GM23338 (cell line): Measurements from ENCODE around the gene AFAP1. TPM values are rescaled to one million over a fixed set of nuclear protein-coding genes. Genes with fewer than 3 reads are reported as not detected.

ENCODE experiments used
- ATAC-seq: fragments of 200-7000 bp; cut with Tn5 transposase; 3 replicates; pipeline ENCODE4 v1.9.1; 2020
- DNase-seq: peaks from one replicate; pipeline ENCODE4 v3.0.0-alpha.2; 2015; ENCODE audit warnings: low spot score
- H2AFZ ChIP-seq: fragments of 200-600 bp; sonication (generic); 2 replicates; pipeline ENCODE4 v1.8.0; 2016; ENCODE audit warnings: antibody characterized with exemption, mild to moderate bottlenecking, moderate library complexity
- H3F3A ChIP-seq: fragments of 200-600 bp; sonication (generic); replicated peaks from 2 replicates; pipeline ENCODE4 v1.8.0; 2017; ENCODE audit warnings: antibody characterized with exemption, mixed run types, low read depth
- H3K27ac ChIP-seq: fragments of 200-600 bp; sonication (generic); 2 replicates; pipeline ENCODE4 v1.6.1; 2016; ENCODE audit warnings: low read depth
- H3K27me3 ChIP-seq: fragments of 200-600 bp; sonication (generic); 2 replicates; pipeline ENCODE4 v1.8.0; 2016; ENCODE audit warnings: mild to moderate bottlenecking, mixed run types, moderate library complexity; ENCODE audit not compliant: insufficient read depth
- H3K36me3 ChIP-seq: fragments of 200-600 bp; sonication (generic); 2 replicates; pipeline ENCODE4 v1.8.0; 2016; ENCODE audit warnings: mild to moderate bottlenecking; ENCODE audit not compliant: insufficient read depth
- H3K4me1 ChIP-seq: fragments of 200-600 bp; sonication (generic); 2 replicates; pipeline ENCODE4 v1.8.0; 2016; ENCODE audit warnings: mild to moderate bottlenecking, moderate library complexity; ENCODE audit not compliant: insufficient read depth
- H3K4me2 ChIP-seq: fragments of 200-600 bp; sonication (generic); 2 replicates; pipeline ENCODE4 v1.7.1; 2017; ENCODE audit warnings: mixed run types
- H3K4me3 ChIP-seq: fragments of 200-600 bp; sonication (generic); 2 replicates; pipeline ENCODE4 v1.6.1; 2016; ENCODE audit warnings: mixed run types
- H3K79me2 ChIP-seq: fragments of 200-600 bp; sonication (generic); replicated peaks from 2 replicates; pipeline ENCODE4 v1.8.0; 2017; ENCODE audit warnings: mild to moderate bottlenecking; ENCODE audit not compliant: insufficient read depth
- H3K9me2 ChIP-seq: fragments of 200-600 bp; sonication (generic); 2 replicates; pipeline ENCODE4 v1.8.0; 2017; ENCODE audit not compliant: insufficient read depth
- H4K20me1 ChIP-seq: fragments of 200-600 bp; sonication (generic); replicated peaks from 2 replicates; pipeline ENCODE4 v1.8.0; 2017; ENCODE audit warnings: mild to moderate bottlenecking; ENCODE audit not compliant: insufficient read depth
- H3K27ac Mint-ChIP-seq: 2 replicates; pipeline ENCODE4 v1.8.0; 2020; ENCODE audit warnings: inconsistent platforms, mild to moderate bottlenecking, moderate library complexity, mixed read lengths
- H3K27me3 Mint-ChIP-seq: 3 replicates; pipeline ENCODE4 v1.8.0; 2022; ENCODE audit warnings: low read depth, mild to moderate bottlenecking, moderate library complexity, mixed read lengths, inconsistent platforms; ENCODE audit not compliant: insufficient read depth, poor library complexity
- H3K36me3 Mint-ChIP-seq: 3 replicates; pipeline ENCODE4 v1.8.0; 2021; ENCODE audit warnings: low read depth, mild to moderate bottlenecking, inconsistent platforms, moderate library complexity, mixed read lengths
- H3K4me1 Mint-ChIP-seq: 3 replicates; pipeline ENCODE4 v1.8.0; 2020; ENCODE audit warnings: mild to moderate bottlenecking, inconsistent platforms, mixed read lengths
- H3K4me3 Mint-ChIP-seq: 3 replicates; pipeline ENCODE4 v1.8.0; 2021; ENCODE audit warnings: moderate library complexity, mild to moderate bottlenecking, inconsistent platforms, mixed read lengths
- H3K9me3 Mint-ChIP-seq: 3 replicates; pipeline ENCODE4 v1.8.0; 2020; ENCODE audit warnings: moderate library complexity, mild to moderate bottlenecking, inconsistent platforms, mixed read lengths
- CREB1 ChIP-seq: fragments of 250-450 bp; sonication (Bioruptor Pico); IDR thresholded peaks from 2 replicates; pipeline ENCODE4 v1.5.0; 2020; ENCODE audit warnings: low read depth, mild to moderate bottlenecking, moderate library complexity
- JUNB ChIP-seq: IDR thresholded peaks from one replicate; pipeline ENCODE4 v1.6.1; 2016; ENCODE audit warnings: antibody characterized with exemption; ENCODE audit not compliant: unreplicated experiment
- NANOG ChIP-seq: IDR thresholded peaks from 2 replicates; pipeline ENCODE4 v1.6.1; 2016; ENCODE audit warnings: antibody characterized with exemption, borderline replicate concordance
- POLR2AphosphoS5 ChIP-seq: IDR thresholded peaks from 2 replicates; pipeline ENCODE4 v1.6.1; 2016; ENCODE audit warnings: antibody characterized with exemption, low read depth
- polyA plus RNA-seq: library from polyadenylated mRNA; unstranded; fragments of >200 nt; fragmentation: Nextera tagmentation; extraction: Ambion mirVana; gene quantifications from 2 replicates; pipeline ENCODE4 v1.2.1, GENCODE V29; 2016
- total RNA-seq: library from RNA; depleted of rRNA; stranded (reverse); fragments of >200 nt; shearing (Covaris generic); gene quantifications from 2 replicates; pipeline ENCODE4 v1.2.3, GENCODE V29; 2014
- TF ChIP-seq, protein P1 (sequence below): IDR thresholded peaks from one replicate; pipeline ENCODE4 v1.6.1; 2018; ENCODE audit warnings: antibody characterized with exemption; ENCODE audit not compliant: unreplicated experiment
- TF ChIP-seq, protein P2 (sequence below), 2 experiments: fragments of 200-600 bp in 1 of 2; sonication (generic) in 1 of 2; conservative IDR thresholded peaks; 2 replicates each; pipeline versions ENCODE4 v1.5.1 to v1.6.1; 2016 to 2017; ENCODE audit warnings: antibody characterized with exemption in 2 of 2, low read depth in 2 of 2, mild to moderate bottlenecking in 2 of 2, moderate library complexity in 1 of 2
- TF ChIP-seq, protein P3 (sequence below): IDR thresholded peaks from 2 replicates; pipeline ENCODE4 v1.6.1; 2016; ENCODE audit warnings: antibody characterized with exemption

The AFAP1 gene
- total and polyA plus RNA-seq, 2 experiments from 2014 or later = 6.5 to 21.5 TPM

DNA sequence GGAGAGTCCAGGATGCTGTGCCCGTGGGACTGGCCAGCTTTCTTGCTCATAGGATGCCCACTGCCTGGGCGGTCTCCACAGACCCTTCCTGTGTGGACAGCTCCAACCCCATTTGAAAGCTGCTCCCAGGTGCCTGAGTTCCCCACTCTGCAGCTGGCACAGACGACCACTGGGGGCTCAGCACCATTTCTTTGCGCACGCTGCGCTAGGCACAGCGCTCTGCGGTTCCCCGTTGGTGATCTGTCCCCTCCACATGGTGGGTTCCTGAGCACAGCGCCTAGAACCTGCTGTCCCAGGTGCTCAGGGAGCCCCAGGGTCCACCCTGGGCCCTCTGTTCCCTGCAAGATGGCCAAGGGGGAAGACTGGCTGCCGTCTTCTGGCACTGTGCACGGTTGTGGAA, 45.4 kb upstream of the AFAP1 start:
- DNase-seq (no peak), ATAC-seq (peak; percentile 23)
- Histone ChIP-seq H3F3A (peaks cover 2% of the 10 kb centered on the region; the same call in 1 of the 2 replicates), H3K4me2 (no peak overlapping the region), H3K4me3 (no peak overlapping the region), H3K27me3 (no peaks in the 10 kb centered on the region), H3K4me1 (peaks cover 11% of the 10 kb centered on the region), H2AFZ (no peak overlapping the region), H3K9me2 (no peaks in the 10 kb centered on the region), H3K27ac (no peak overlapping the region), H3K36me3 (no peaks in the 10 kb centered on the region), H4K20me1 (no peaks in the 10 kb centered on the region), H3K79me2 (no peaks in the 10 kb centered on the region)
- H3K27ac Mint-ChIP-seq = no peak overlapping the region
- peaks cover 9% of the 10 kb centered on the region for H3K27me3 Mint-ChIP-seq
- H3K9me3 Mint-ChIP-seq = peaks cover 7% of the 10 kb centered on the region; the same call in 2 of the 3 replicates
- TF ChIP-seq, protein P1, sequence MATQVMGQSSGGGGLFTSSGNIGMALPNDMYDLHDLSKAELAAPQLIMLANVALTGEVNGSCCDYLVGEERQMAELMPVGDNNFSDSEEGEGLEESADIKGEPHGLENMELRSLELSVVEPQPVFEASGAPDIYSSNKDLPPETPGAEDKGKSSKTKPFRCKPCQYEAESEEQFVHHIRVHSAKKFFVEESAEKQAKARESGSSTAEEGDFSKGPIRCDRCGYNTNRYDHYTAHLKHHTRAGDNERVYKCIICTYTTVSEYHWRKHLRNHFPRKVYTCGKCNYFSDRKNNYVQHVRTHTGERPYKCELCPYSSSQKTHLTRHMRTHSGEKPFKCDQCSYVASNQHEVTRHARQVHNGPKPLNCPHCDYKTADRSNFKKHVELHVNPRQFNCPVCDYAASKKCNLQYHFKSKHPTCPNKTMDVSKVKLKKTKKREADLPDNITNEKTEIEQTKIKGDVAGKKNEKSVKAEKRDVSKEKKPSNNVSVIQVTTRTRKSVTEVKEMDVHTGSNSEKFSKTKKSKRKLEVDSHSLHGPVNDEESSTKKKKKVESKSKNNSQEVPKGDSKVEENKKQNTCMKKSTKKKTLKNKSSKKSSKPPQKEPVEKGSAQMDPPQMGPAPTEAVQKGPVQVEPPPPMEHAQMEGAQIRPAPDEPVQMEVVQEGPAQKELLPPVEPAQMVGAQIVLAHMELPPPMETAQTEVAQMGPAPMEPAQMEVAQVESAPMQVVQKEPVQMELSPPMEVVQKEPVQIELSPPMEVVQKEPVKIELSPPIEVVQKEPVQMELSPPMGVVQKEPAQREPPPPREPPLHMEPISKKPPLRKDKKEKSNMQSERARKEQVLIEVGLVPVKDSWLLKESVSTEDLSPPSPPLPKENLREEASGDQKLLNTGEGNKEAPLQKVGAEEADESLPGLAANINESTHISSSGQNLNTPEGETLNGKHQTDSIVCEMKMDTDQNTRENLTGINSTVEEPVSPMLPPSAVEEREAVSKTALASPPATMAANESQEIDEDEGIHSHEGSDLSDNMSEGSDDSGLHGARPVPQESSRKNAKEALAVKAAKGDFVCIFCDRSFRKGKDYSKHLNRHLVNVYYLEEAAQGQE = no peak
- no peak overlapping the region for H3K4me3 Mint-ChIP-seq
- H3K4me1 Mint-ChIP-seq = peaks cover 15% of the 10 kb centered on the region
- peaks cover 5% of the 10 kb centered on the region for H3K36me3 Mint-ChIP-seq

DNA sequence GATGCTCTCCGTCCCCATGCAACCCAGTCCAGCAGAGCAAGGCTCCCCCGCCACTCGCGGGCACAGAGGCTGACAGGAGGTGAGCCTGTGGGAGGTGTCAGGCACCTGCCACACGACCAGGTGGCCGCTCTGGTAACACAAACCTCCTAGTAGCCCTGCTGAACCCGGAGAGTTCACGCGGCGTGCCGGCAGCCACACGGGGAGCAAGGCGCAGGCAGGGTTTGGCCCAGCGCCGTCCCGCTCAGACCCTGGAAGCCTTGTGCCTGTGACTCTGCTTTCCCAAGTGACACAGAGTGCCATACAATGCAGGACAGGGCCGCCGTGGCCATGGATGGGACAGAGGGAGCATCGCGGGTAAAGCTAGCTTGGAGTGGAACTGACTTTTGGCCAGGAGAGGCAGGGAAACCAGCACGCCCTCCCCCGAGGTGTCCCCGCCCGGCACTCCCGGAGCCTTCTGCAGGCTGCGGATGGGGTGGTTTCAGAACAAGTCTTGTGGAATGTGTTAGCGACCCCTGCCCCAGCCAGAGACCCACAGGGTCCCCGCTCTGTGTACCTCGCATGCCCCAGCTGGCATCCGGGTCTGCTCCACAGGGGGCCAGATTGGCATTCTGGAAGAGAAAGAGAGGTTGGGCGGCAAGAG, 44.7 kb upstream of the AFAP1 start:
- Histone ChIP-seq H3K4me3 (no peak overlapping the region), H3K27ac (no peak overlapping the region), H3K4me1 (peaks cover 17% of the 10 kb centered on the region), H3K4me2 (no peak overlapping the region), H3K36me3 (no peaks in the 10 kb centered on the region), H3K79me2 (no peaks in the 10 kb centered on the region), H3K27me3 (no peaks in the 10 kb centered on the region), H4K20me1 (no peaks in the 10 kb centered on the region), H2AFZ (no peak overlapping the region), H3K9me2 (no peaks in the 10 kb centered on the region), H3F3A (peaks cover 2% of the 10 kb centered on the region; the same call in 1 of the 2 replicates)
- H3K4me1 Mint-ChIP-seq = peaks cover 21% of the 10 kb centered on the region
- peaks cover 5% of the 10 kb centered on the region for H3K36me3 Mint-ChIP-seq
- no peak for DNase-seq
- H3K27me3 Mint-ChIP-seq = peaks cover 11% of the 10 kb centered on the region
- peak; percentile 14 for ATAC-seq
- no peak overlapping the region for H3K4me3 Mint-ChIP-seq
- peaks cover 7% of the 10 kb centered on the region; the same call in 2 of the 3 replicates for H3K9me3 Mint-ChIP-seq
- TF ChIP-seq POLR2AphosphoS5 (no peak), CREB1 (CRISPR knock-in tag) (no peak), JUNB (no peak), NANOG (no peak)
- TF ChIP-seq, protein P1 = no peak
- TF ChIP-seq, protein P2, sequence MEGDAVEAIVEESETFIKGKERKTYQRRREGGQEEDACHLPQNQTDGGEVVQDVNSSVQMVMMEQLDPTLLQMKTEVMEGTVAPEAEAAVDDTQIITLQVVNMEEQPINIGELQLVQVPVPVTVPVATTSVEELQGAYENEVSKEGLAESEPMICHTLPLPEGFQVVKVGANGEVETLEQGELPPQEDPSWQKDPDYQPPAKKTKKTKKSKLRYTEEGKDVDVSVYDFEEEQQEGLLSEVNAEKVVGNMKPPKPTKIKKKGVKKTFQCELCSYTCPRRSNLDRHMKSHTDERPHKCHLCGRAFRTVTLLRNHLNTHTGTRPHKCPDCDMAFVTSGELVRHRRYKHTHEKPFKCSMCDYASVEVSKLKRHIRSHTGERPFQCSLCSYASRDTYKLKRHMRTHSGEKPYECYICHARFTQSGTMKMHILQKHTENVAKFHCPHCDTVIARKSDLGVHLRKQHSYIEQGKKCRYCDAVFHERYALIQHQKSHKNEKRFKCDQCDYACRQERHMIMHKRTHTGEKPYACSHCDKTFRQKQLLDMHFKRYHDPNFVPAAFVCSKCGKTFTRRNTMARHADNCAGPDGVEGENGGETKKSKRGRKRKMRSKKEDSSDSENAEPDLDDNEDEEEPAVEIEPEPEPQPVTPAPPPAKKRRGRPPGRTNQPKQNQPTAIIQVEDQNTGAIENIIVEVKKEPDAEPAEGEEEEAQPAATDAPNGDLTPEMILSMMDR (conservative IDR thresholded peaks at IDR 0.05; ENCODE audit: low read depth in 2 of 2) = no peak
- TF ChIP-seq, protein P3, sequence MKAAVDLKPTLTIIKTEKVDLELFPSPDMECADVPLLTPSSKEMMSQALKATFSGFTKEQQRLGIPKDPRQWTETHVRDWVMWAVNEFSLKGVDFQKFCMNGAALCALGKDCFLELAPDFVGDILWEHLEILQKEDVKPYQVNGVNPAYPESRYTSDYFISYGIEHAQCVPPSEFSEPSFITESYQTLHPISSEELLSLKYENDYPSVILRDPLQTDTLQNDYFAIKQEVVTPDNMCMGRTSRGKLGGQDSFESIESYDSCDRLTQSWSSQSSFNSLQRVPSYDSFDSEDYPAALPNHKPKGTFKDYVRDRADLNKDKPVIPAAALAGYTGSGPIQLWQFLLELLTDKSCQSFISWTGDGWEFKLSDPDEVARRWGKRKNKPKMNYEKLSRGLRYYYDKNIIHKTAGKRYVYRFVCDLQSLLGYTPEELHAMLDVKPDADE = no peak
- H3K27ac Mint-ChIP-seq = no peak overlapping the region
